Endothelial cell of umbilical vein (primary cell): ENCODE data around the gene ZBTB17.

ENCODE experiments used
- EZH2 ChIP-seq: IDR thresholded peaks from 2 replicates; pipeline ENCODE4 v1.6.1; 2012; ENCODE audit warnings: borderline replicate concordance, low read depth, mild to moderate bottlenecking, moderate library complexity, low read length, inconsistent platforms; ENCODE audit not compliant: severe bottlenecking
- FOS ChIP-seq: IDR thresholded peaks from 2 replicates; pipeline ENCODE4 v1.6.1; 2011; ENCODE audit warnings: mild to moderate bottlenecking, low read length, moderate library complexity, borderline replicate concordance; ENCODE audit not compliant: insufficient read depth
- JUN ChIP-seq: IDR thresholded peaks from 2 replicates; pipeline ENCODE4 v1.6.1; 2011; ENCODE audit warnings: borderline replicate concordance, low read depth; ENCODE audit not compliant: insufficient read length, insufficient read depth
- MAX ChIP-seq: IDR thresholded peaks from 2 replicates; pipeline ENCODE4 v1.6.1; 2011; ENCODE audit not compliant: insufficient read depth, insufficient read length
- POLR2A ChIP-seq: IDR thresholded peaks from 2 replicates; pipeline ENCODE4 v1.6.1; 2012; ENCODE audit warnings: low read depth, mild to moderate bottlenecking, control low read depth, low read length
- POLR2AphosphoS5 ChIP-seq: IDR thresholded peaks from 2 replicates; pipeline ENCODE4 v1.6.1; 2012; ENCODE audit warnings: low read depth, mild to moderate bottlenecking, control low read depth, low read length, moderate library complexity; ENCODE audit not compliant: insufficient read depth
- TF ChIP-seq, protein P1 (sequence below), 2 donors: IDR thresholded peaks; 1 replicate in 1 of 2; 2 replicates in 1 of 2; pipeline ENCODE4 v1.5.1; 2011; ENCODE audit warnings: low read length in 2 of 2, mild to moderate bottlenecking in 2 of 2, moderate library complexity in 2 of 2, control low read depth in 1 of 2, inconsistent platforms in 1 of 2, low read depth in 1 of 2; ENCODE audit not compliant: insufficient read depth in 1 of 2; ENCODE audit errors: extremely low read depth in 1 of 2

GRCh38 chr1:15959424-15959823 is 16.5 kb downstream of the ZBTB17 start:
- TF ChIP-seq JUN, result no peak
- no peak for TF ChIP-seq FOS
- no peak for TF ChIP-seq POLR2A
- TF ChIP-seq EZH2, result no peak
- TF ChIP-seq, protein P1, sequence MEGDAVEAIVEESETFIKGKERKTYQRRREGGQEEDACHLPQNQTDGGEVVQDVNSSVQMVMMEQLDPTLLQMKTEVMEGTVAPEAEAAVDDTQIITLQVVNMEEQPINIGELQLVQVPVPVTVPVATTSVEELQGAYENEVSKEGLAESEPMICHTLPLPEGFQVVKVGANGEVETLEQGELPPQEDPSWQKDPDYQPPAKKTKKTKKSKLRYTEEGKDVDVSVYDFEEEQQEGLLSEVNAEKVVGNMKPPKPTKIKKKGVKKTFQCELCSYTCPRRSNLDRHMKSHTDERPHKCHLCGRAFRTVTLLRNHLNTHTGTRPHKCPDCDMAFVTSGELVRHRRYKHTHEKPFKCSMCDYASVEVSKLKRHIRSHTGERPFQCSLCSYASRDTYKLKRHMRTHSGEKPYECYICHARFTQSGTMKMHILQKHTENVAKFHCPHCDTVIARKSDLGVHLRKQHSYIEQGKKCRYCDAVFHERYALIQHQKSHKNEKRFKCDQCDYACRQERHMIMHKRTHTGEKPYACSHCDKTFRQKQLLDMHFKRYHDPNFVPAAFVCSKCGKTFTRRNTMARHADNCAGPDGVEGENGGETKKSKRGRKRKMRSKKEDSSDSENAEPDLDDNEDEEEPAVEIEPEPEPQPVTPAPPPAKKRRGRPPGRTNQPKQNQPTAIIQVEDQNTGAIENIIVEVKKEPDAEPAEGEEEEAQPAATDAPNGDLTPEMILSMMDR (IDR thresholded peaks at IDR 0.05; ENCODE audit: extremely low read depth in 1 of 2, insufficient read depth in 1 of 2, low read depth in 1 of 2, low read length in 2 of 2), result no peak
- TF ChIP-seq POLR2AphosphoS5, result no peak
- TF ChIP-seq MAX, result no peak
